HG03439 (cell line): ENCODE data around the gene KIR3DL3.
"Not testable (repeated sequence)": the region's sequence is repeated elsewhere in the genome, so short reads cannot be mapped to it uniquely, and the experiment has no call there.

Experiments used
- ATAC-seq: cut with Tn5 transposase; IDR thresholded peaks from one replicate; pipeline ENCODE4 v1.9.1; 2021; ENCODE audit warnings: mild to moderate bottlenecking, moderate library complexity; ENCODE audit not compliant: unreplicated experiment

Gene KIR3DL3

GRCh38 chr19:54724142-54724541 is at the start of gene KIR3DL3:
Gene KIR3DL3, plus strand, starts transcription at chr19:54724442. Its CDS starts 55 bp downstream, at chr19:54724497.
- no peak for ATAC-seq

DNA sequence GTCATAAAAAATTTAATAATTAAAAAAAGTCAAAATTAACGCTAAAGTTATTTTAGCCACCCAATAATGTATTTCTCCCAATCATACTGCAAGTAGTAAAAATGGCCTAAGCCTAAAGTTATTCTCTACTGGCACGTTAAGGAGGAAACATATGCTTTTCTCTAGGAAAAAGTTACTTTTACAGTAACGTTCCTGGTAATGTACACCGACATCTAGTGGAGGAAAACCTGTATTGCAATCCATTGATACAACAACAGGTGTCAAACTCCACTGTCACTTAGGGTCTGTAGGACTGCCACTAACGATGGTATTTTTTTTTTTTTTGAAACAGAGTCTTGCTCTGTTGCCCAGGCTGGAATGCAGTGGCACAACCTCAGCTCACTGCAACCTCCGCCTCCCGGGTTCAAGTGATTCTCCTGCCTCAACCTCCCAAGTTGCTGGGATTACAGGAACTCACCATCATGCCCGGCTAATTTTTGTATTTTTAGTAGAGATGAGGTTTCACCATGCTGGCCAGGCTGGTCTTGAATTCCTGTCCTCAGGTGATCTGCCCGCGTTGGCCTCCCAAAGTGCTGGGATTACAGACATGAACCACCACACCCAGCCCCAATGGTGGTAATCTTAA is 47.9 kb upstream of the KIR3DL3 start:
- not testable (repeated sequence) for ATAC-seq

- ATAC-seq: no peak
Measured at GRCh38 chr19:54677217-54677616, 47.0 kb upstream of the KIR3DL3 start.

DNA sequence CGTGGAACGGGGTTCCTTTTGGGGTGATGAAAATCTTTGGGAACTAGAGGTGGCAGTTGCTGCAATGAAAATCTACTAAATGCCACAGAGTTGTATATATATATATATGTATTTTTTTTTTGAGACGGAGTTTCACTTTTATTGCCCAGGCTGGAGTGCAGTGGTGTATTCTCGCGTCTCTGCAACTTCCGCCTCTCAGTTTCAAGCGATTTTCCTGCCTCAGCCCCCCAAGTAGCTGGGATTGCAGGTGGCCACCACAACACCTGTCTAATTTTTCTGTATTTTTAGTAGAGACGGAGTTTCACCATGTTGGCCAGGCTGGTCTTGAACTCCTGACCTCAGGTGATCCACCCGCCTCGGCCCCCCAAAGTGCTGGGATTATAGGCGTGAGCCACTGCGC is 42.6 kb upstream of the KIR3DL3 start:
- ATAC-seq: not testable (repeated sequence)

DNA sequence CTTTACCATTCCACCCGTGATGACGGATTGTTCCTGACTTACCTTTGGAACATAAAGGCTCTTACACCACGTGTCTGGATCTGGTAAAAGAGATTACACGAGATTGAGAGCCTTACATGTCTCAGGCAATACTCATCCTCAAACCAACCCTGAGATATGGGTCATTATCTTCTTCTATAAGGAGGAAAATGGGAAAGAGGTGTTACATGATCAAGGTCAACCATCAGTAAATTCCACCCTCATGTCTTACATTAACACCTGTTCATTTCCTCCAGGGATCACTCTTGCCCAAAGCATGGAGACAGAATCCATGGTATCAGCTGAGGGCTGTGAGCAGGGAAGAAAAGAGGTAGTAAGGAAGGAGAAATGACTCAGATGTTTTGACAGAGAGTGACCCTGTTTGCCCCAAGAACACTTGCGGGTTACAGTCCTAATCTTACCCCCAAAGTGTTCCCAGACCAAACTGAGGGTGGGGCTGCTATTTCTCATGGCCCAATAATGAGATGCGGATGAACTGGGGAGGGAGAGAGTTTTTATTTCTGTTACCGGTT is 41.9 kb upstream of the KIR3DL3 start:
- no peak for ATAC-seq

GRCh38 chr19:54684527-54684926 is 39.7 kb upstream of the KIR3DL3 start:
- no peak for ATAC-seq

DNA sequence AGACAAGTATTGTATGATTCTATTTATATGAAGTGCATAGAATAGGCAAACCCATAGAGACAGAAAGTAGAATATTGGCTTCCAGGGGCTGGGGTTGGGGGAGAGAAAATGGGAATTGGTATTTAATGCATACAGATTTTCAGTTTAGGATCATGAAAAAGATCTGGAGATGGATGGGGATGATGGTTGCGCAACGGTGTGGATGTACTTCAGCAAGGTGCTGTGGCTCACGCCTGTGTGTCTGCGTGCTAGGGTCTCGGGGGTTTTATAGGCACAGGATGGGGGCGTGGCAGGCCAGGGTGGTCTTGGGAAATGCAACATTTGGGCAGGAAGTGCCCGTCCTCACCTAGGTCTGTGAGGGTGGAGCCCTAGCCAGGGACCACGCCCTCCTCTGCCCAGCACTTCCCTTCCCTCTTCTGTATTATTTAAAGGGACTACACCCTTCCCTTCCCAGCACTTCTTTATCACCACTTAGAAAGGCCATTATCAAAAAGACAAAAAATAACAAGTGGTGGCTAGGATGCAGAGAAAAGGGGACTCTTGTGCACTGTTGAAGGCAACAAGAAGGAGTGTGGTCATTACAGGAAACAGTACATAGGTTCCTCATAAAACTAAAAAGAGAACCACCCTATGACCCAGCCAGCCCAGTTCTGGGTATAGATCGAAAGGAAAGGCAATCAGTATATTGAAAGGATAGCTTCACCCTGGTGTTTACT is 32.5 kb upstream of the KIR3DL3 start:
- ATAC-seq: no peak

DNA sequence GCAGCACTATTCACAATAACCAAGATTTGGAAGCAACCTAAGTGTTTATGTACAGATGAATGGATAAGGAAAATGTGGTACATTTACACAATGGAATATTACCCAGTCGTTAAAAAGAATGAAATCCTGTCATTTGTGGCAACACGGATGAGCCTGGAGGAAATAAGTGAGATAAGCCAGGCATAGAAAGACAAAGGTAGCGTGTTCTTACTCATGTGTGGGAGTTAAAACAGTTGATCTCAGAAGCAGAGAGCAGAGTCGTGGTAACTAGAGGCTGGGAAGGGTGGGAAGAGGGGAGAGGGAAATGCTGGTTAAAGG is 32.0 kb upstream of the KIR3DL3 start:
- ATAC-seq: no peak

DNA sequence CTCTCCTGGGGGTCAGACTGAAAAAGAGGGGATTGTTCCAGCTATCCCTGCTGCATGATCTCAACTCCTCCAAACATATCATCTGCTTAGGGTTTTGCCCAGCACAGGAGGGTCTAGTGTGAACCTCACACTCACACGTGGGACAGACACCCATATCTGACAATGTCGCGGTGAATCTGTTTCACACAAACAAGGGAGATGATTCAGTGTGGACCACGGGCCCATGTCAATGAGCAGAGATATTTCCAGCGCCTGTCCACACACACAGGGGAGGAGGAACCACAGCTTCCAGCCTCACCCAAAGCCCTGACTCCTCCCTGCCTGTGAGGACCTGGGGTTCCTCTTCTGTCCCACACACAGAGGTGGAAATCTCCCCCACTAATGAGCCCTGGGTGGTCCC is 29.6 kb upstream of the KIR3DL3 start:
- no peak for ATAC-seq

- no peak for ATAC-seq
Measured at GRCh38 chr19:54696117-54696548, 28.1 kb upstream of the KIR3DL3 start.

- ATAC-seq: no peak
Measured at GRCh38 chr19:54696766-54697165, 27.5 kb upstream of the KIR3DL3 start.

DNA sequence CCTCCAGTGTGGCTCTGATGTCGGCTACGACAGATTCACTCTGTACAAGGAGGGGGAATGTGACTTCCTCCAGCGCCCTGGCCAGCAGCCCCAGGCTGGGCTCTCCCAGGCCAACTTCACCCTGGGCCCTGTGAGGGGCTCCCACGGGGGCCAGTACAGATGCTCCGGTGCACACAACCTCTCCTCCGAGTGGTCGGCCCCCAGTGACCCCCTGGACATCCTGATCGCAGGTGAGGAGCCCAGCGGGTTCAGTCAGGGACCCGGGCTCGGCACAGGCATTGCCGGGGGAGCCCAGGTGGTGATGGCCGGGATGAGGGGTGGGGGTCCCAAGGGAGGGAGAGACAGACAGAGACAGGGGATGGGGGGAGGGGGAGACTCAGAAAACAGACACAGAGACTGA is 26.5 kb upstream of the KIR3DL3 start:
- ATAC-seq: not testable (repeated sequence)

DNA sequence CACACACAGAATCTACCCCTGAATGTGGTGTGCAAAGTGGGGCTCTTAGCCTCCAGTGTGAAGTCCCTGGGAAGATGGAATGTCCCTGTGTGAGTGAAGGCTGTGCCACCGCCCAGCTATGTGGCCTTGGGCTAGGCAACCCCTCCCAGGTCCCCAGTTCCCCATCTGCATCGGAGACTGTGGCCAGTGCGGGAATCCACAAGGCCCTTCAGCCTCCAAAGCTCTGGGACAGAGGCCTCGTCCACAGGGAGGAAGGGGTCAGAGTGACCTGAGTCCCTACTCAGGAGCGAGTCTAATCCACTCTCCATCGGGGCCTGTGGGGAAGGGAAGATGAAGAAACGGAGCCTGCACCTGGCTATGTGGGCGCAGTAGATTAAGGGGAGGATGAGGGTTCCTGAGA is 19.3 kb upstream of the KIR3DL3 start:
- no peak for ATAC-seq

GRCh38 chr19:54707962-54708361 is 16.3 kb upstream of the KIR3DL3 start:
- no peak for ATAC-seq

GRCh38 chr19:54708781-54709180 is 15.5 kb upstream of the KIR3DL3 start:
- no peak for ATAC-seq

- no peak for ATAC-seq
Measured at GRCh38 chr19:54709212-54709948, 14.9 kb upstream of the KIR3DL3 start.

DNA sequence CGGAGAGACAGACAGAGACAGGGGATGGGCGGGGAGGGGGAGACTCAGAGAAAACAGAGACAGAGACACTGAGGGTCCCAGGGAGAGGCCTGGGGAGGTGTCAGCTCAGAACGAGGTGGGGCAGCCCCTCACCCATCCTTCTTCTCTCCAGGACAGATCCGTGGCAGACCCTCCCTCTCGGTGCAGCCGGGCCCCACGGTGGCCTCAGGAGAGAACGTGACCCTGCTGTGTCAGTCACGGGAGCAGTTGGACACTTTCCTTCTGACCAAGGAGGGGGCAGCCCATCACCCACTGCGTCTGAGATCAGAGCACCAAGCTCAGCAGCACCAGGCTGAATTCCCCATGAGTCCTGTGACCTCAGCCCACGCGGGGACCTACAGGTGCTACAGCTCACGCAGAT is 14.3 kb upstream of the KIR3DL3 start:
- ATAC-seq: not testable (repeated sequence)

DNA sequence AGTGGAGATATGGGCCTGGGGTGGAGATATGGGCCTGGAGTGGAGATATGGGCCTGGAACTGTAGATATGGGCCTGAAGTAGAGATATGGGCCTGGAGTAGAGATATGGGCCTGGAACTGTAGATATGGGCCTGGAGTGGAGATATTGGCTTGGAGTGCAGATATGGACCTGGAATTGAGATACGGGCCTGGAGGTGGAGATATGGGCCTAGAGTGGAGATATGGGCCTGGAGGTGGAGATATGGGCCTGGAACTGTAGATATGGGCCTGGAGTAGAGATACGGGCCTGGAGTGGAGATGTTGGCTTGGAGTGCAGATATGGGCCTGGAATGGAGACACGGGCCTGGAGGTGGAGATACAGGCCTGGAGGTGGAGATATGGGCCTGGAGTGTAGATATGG is 402 bp downstream of the KIR3DL3 start:
- ATAC-seq: no peak

DNA sequence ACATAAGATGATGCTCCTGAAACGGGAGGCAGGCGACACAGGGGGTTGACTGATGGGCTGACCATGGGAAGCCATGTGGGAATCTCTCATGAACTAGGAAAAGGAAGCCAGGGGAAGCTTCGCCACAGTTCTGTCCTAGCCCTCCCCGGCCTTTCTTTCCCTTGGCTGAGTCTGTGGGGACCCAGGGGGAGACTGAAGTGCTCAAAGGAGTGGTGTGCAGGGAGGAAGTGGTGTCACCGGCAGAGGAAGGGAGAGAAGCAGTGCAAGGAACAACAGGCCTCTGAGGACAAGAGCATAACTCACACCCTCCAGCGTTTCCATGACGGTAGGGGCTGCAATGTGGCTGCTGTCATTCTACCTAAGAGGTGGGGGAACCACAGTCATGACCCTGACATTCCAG is 1.1 kb downstream of the KIR3DL3 start:
- ATAC-seq: no peak

GRCh38 chr19:54727562-54727961 is 3.3 kb downstream of the KIR3DL3 start:
- no peak for ATAC-seq

GRCh38 chr19:54728167-54728566 is 3.9 kb downstream of the KIR3DL3 start:
- no peak for ATAC-seq
